Esophagus squamous epithelium (tissue), 4 donors: ENCODE results near the gene CIAO3.

ENCODE experiments used
- POLR2A ChIP-seq, 4 donors: fragments of 450-650 bp; IDR thresholded peaks; one replicate each; pipeline ENCODE4 v1.6.1; 2017; ENCODE audit warnings: antibody characterized with exemption in 4 of 4, mild to moderate bottlenecking in 4 of 4, moderate library complexity in 3 of 4
- TF ChIP-seq, protein P1 (sequence below), 6 experiments: fragments of 450-650 bp in 4 of 6; fragments of 200-600 bp in 2 of 6; sonication (generic) in 2 of 6; IDR thresholded peaks; one replicate each; pipeline ENCODE4 v1.5.1; 2016 to 2019; ENCODE audit warnings: antibody characterized with exemption in 6 of 6, mild to moderate bottlenecking in 4 of 6, moderate library complexity in 4 of 6

GRCh38 chr16:726438-727290 lies 14.1 kb downstream of the CIAO3 start, which contains the start of the genes CCDC78 and HAGHL:
- TF ChIP-seq, protein P1, sequence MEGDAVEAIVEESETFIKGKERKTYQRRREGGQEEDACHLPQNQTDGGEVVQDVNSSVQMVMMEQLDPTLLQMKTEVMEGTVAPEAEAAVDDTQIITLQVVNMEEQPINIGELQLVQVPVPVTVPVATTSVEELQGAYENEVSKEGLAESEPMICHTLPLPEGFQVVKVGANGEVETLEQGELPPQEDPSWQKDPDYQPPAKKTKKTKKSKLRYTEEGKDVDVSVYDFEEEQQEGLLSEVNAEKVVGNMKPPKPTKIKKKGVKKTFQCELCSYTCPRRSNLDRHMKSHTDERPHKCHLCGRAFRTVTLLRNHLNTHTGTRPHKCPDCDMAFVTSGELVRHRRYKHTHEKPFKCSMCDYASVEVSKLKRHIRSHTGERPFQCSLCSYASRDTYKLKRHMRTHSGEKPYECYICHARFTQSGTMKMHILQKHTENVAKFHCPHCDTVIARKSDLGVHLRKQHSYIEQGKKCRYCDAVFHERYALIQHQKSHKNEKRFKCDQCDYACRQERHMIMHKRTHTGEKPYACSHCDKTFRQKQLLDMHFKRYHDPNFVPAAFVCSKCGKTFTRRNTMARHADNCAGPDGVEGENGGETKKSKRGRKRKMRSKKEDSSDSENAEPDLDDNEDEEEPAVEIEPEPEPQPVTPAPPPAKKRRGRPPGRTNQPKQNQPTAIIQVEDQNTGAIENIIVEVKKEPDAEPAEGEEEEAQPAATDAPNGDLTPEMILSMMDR (IDR thresholded peaks at IDR 0.05), result no peak
- no peak for TF ChIP-seq POLR2A (IDR thresholded peaks at IDR 0.05)
